GM10248 (cell line): Measurements from ENCODE around the gene C20orf173.

Experiments
- CTCF ChIA-PET: fragments of 300-600 bp; sonication (Branson Sonifier 250); formaldehyde crosslinking; extraction: SDS; loops from one replicate; lab custom pipeline; 2021; ENCODE audit warnings: antibody characterized with exemption; lab: Yijun Ruan, JAX
- POLR2A ChIA-PET: fragments of 350-650 bp; sonication (Branson Sonifier 250); formaldehyde crosslinking; extraction: SDS; loops from one replicate; lab custom pipeline; 2020; ENCODE audit warnings: antibody characterized with exemption; lab: Yijun Ruan, JAX
- DNase-seq: peaks from one replicate; pipeline ENCODE4 v3.0.0; 2012; ENCODE audit errors: extremely low spot score
- TF ChIP-seq, protein P1 (sequence below): IDR thresholded peaks from 2 replicates; pipeline ENCODE4 v1.5.1; 2012; ENCODE audit warnings: mild to moderate bottlenecking, low read depth; ENCODE audit errors: extremely low read depth, missing control alignments, control extremely low read depth

C20orf173 gene

DNA sequence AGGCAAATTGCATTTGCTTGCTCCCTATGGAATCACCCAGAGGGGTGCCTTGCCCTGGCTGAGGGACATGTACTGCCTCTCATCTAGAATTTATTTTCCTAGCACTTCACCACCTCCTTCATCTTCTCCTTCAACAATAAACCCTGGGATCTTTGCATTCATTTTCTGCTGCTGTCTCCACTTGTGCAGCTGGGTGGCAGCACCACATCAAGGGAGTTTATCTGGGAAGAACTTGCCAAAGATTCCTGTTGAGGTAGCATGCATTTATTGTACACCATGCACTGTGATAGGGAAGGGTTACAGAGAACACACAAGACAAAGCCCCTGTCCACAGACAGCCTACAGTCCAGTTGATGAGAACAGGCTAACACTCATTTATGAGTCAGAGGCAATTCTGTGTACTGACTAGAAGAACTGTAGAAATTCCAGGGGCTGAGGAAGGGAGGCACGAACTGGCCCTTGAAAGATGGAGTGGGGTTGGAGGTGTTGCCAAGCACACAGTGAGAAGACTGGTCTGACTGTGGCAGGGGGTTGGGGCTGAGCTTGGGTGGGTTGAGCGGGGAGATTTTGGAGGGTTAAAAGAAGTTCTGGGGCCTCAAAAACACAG lies 17.5 kb downstream of the C20orf173 start:
- DNase-seq, result no peak
- TF ChIP-seq, protein P1, sequence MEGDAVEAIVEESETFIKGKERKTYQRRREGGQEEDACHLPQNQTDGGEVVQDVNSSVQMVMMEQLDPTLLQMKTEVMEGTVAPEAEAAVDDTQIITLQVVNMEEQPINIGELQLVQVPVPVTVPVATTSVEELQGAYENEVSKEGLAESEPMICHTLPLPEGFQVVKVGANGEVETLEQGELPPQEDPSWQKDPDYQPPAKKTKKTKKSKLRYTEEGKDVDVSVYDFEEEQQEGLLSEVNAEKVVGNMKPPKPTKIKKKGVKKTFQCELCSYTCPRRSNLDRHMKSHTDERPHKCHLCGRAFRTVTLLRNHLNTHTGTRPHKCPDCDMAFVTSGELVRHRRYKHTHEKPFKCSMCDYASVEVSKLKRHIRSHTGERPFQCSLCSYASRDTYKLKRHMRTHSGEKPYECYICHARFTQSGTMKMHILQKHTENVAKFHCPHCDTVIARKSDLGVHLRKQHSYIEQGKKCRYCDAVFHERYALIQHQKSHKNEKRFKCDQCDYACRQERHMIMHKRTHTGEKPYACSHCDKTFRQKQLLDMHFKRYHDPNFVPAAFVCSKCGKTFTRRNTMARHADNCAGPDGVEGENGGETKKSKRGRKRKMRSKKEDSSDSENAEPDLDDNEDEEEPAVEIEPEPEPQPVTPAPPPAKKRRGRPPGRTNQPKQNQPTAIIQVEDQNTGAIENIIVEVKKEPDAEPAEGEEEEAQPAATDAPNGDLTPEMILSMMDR, result peak; percentile 56
- POLR2A ChIA-PET, result no interaction called here
- CTCF ChIA-PET, result interaction anchor here (0.8 to 1.7 kb wide), 4 partner anchors 10 to 373 kb away, joined by 3 to 5 read pairs (median 3); no protein-coding TSS in a partner anchor

DNA sequence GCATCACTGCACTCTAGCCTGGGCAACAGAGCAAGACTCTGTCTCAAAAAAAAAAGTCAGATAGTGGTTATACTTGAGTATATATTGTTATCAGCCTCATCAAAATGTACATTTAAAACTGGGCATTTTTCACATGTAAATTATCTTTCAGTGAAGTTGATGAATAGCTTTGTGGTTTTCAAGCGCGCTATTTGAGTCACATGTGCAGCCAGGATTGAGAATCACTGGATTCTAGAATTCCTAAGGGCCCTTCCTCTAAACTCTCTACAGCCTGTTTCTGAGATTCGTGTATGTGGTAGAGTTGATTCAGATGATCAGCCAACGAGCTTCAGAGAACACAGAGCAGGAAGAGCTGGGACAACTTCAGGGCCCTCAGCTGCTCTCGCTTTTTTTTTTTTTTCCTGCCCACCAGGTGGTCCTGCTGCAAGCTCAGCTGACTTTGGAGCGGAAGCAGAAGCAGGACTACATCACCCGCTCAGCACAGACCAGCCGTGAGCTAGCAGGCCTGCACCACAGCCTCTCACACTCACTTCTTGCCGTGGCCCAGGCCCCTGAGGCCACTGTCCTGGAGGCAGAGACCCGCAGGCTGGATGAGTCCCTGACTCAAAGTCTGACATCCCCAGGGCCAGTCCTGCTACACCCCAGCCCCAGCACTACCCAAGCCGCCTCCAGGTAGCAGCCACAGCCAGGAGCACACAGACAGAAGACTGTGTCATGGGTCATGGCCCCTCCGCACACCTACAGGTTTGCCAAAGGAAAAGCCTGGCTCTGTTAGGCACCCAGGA lies 18.3 kb downstream of the C20orf173 start:
- CTCF ChIA-PET, result interaction anchor here (1.5 kb wide), 1 partner anchor 12 kb away, joined by 11 read pairs; no protein-coding TSS in a partner anchor
- POLR2A ChIA-PET, result interaction anchor here (0.9 kb wide), 1 partner anchor 23 kb away, joined by 3 read pairs; no protein-coding TSS in a partner anchor
- TF ChIP-seq, protein P1, result no peak
- DNase-seq, result no peak

DNA sequence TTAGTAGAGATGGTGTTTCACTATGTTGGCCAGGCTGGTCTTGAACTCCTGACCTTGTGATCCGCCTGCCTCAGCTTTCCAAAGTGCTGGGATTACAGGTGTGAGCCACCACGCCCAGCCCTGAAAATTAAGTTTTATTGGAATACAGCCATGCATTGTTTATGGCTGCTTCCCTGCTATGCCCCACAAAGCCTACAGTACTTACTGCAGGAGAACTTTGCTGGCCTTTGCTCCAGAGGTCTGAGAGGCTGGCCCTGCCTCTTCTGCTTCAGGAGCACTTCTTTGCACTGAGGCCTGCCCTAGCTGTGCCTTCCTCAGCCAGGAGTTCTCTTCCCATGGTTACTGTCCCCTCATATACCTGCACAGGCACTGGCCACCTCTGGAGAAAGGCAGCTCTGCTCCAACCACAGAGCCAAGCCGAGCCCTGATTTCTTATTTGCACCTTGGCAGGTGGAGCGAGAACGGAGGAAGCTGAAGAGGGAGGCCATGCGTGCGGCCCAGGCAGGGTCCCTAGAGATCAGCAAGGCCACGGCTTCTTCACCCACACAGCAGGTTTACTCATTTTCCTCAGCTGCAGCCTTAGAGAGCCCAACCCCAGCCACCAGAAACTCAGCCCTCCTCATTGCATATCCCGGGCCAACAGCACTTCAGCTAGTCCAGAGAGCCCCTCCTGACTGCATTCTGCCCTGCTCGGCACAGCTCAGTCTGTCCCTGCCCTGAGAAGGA lies 20.8 kb downstream of the C20orf173 start:
- POLR2A ChIA-PET, result no interaction called here
- CTCF ChIA-PET, result interaction anchor here (1.1 to 2.1 kb wide), 2 partner anchors 9 to 33 kb away, joined by 3 to 8 read pairs; partner anchors contain the start of gene ERGIC3
- no peak for DNase-seq
- TF ChIP-seq, protein P1, result no peak

DNA sequence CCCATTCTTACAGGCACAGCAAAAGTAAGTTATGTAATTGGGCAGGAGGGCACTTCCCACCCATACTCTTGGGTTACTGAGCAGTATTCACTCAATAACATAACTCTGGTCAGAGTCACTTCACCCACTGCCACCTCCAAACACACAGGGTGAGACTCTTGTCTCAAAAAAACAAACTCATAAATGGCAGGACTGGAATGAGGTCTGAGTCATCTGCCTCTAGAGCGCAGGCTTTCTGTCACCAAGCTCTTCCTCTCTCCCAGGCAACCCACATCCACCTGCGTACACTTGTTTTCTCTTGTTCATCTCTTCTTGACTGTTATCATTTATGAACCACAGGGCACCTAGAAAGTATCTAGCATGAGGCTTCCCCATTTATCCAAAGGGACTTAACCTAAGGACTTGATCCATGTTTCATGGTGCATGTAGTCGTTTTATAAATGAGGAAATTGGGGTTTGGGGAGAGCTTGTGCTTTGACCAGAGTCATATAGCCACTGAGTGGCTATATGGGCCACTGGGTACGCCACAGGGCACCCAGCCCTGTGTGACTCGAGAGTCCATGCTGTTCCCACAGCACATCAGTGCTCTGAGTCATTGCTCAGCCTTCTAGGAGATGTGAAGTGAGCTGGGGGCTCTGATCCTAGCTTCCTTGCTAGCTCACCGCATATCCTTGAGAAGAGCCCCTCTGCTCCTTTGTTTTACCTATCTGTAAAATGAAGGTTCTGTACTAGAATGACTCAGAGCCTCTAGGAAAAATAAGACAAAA lies 22.4 kb downstream of the C20orf173 start:
- DNase-seq, result no peak
- TF ChIP-seq, protein P1, result no peak
- POLR2A ChIA-PET, result no interaction called here
- CTCF ChIA-PET, result interaction anchor here (1.2 to 2.1 kb wide), 3 partner anchors 10 to 60 kb away, joined by 3 to 8 read pairs (median 4); no protein-coding TSS in a partner anchor

DNA sequence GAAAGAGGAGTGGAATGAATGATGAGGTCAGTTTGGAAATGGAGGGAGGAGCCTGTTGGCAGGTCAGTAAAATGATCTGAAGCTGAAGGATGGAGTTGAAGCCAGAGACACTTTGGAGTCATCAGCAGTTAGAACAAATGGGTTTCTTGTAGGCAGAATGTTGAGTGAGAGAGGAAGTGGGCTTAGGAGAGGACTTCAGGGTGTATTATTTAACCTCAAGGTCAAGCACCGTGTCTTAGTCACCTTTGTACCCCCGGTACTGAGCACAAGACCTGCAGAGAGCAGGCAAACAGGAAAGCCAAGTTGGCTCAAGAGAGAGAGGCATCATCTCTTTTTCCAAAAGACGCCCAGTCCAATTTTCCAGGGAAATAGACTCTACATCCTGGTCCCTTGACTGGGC lies 23.3 kb downstream of the C20orf173 start:
- POLR2A ChIA-PET, result no interaction called here
- TF ChIP-seq, protein P1, result no peak
- no peak for DNase-seq
- CTCF ChIA-PET, result interaction anchor here (1.0 to 1.3 kb wide), 2 partner anchors 8 to 36 kb away, joined by 3 read pairs; no protein-coding TSS in a partner anchor

DNA sequence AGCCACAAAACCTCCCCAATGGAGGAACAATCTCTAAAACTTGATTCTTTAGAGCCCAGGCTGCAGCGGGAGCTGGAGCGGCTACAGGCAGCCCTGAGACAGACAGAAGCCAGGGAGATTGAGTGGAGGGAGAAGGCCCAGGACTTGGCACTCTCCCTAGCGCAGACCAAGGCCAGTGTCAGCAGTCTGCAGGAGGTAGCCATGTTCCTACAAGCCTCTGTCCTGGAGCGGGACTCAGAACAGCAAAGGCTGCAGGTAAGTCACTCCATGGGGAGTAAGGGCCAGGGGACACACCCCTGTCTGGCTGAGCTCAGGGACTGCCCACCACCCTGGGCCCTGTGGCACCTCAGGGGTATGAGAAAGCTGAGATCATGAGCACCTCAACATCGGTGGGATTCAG lies 24.7 kb downstream of the C20orf173 start:
- DNase-seq, result no peak
- TF ChIP-seq, protein P1, result no peak
- ChIA-PET CTCF (interaction anchor here (1.7 kb wide), 2 partner anchors 9 to 13 kb away, joined by 4 to 7 read pairs; no protein-coding TSS in a partner anchor), POLR2A (no interaction called here)
